Right hindlimb (tissue), 1 donor: ENCODE results near the gene PPIA.

ENCODE experiments used
- DNase-seq: peaks from one replicate; pipeline ENCODE4 v3.0.0-alpha.2; 2018

Gene PPIA

DNA sequence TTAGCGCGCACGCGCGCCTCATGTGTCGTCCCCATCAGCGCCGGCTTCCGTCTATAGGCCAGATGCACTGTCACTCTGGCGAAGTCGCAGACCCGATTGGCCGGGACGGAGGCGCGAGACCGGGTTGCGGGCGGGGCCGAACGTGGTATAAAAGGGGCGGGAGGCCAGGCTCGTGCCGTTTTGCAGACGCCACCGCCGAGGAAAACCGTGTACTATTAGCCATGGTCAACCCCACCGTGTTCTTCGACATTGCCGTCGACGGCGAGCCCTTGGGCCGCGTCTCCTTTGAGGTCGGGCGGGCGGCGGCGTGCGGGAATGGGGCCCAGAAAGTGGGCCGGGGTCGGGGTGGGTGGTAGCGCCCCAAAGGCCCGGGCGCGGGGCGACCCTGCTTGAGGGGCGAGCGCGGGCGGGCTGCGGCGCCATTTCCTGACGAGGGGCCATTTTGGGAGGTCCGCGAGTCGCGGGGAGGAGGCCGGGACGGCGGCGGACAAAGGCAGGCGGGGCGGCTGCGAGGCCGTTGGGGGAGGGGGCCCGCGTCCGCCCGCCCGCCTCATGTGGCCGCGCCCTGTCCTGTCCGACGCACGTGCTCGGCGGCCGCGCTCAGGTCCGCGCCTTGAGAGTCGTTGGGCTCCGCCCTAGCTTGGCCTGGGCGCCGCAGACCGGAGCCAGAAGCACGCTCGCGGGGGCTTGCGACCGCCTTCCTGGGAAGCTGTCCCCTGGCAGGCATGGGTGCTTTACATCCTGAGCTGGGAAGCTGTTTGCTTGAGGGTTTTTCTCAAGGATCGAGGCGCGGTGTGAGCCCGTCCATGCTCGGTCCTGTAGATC lies at the start of gene PPIA:
Gene PPIA (plus strand): TSS at position 178 of the 825 bp plus-strand sequence. CDS start 44 bp downstream, at position 222.
- DNase-seq = peak; percentile 98

DNA sequence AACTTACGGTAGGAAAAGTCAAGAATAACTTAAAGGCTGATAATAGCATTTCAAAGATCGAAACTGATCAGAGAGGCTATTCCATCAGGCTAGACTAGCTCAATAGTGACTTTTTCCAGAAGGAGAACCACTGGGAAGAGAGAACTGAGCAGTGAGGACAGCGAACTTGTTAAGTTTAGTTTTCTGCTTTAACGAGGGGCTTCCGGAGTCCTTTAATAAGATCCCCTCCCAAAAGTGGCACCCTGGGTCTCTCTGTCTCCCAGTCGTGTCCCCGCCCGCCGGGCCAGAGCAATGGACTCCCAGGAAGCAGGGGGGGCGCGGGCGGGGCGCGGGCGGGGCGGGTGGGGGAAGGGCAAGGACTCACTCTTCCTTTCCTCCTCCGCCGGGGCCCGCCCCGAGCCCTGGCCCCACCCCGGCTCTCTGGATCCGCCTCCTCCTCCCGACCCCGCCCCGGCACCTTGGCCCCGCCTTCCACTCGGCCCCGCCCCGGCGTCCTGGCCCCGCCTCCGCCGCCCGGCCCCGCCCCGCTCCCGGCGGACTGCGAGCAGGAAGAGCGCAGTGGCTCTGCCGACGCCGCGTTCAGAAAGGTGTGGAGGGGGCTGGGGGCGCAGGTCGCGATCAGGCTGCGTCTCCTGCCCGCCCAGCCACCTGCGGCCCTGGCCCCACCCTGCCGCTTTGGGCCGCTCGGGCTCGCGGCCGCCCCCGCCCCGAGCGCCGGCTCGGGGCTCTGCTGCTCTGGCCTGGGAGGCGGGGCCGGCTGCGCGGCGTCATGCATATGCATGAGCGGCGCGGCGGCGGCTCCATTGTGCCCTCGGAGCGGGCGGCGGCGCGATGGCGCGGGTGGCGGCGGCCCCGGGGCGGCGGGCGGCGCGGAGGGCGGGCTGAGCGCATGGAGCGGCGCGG lies 48.2 kb upstream of the PPIA start, which contains the start of gene ZMIZ2:
Gene ZMIZ2 (plus strand): TSS at position 803 of the 903 bp plus-strand sequence. CDS start 7,403 bp downstream, outside the sequence.
- DNase-seq = peak; percentile 96

DNA sequence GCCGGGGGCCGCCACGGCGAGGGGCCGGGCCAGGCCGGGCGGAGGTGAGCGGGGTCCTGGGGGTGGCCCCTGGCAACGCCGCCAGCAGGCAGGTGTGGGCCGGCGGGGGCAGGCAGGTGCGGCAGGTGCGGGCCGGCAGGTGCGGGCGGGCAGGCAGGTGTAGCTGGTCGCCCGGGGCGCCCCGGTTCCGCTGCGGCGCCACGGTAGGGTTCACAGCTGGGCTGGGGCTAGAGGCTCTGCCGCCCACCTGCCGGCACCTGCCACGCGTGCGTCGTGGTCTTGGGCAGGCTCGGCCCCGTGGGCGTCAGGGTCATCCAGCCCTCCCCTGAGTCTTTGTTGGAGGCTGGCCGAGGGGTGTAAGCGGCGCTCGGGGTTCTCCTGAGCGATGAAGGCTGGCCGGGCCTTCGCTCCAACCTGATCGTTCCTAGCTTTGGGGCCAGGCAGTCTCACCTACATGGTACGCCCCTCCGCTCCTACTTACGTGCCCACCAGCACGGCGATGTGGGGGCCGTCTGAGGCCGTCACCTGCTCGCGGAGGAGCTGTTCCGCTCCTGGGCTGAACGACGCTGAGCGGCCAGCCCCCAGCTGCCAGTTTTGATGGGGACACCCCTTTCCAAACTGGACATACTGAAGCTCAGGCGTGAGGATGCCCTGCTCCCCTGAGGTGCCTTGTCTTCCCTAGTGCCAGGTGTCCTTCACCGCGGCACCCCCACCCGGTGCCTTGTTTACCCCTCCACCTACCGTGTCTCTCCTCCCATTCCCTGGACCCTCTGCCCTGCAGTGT lies 47.3 kb upstream of the PPIA start:
- DNase-seq = no peak

DNA sequence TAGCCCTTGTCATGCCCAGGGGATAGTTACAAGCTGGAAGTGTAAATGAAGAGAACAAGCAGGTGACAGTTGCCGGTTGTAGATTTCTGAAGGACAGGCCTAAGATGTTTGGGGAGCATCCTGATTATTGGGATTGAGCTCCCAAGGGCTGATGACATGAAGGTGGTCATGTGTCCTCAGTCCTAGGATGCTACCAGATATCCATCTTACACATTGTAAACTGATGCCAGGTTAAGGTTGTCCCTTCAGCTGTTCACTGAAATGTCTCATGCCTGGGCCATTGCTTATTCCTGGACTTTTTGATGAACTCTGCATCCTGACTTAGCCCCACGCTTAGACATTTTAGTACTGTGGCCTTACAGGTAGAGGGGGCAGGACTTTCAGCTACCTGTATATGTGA lies 46.5 kb upstream of the PPIA start:
- DNase-seq = no peak

DNA sequence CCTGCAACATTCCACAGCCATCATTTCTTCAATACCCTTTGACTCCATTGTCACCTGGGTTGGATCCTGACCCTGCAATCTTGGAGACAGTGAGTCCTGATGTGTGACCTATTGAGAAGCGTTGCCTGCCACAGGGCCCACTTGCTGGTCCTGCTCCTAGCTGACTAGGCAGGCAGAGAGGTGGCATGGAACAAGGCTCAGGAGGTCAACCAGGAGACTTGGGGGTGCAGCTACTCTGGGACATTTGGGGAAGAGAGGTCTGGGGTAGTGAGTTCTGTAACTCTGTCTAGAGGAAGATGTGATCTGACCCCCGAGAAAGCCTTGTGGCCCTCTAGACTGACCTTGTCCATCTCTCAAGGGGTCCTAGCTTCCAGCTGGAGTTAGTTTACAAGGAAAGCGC lies 46.1 kb upstream of the PPIA start:
- no peak for DNase-seq

DNA sequence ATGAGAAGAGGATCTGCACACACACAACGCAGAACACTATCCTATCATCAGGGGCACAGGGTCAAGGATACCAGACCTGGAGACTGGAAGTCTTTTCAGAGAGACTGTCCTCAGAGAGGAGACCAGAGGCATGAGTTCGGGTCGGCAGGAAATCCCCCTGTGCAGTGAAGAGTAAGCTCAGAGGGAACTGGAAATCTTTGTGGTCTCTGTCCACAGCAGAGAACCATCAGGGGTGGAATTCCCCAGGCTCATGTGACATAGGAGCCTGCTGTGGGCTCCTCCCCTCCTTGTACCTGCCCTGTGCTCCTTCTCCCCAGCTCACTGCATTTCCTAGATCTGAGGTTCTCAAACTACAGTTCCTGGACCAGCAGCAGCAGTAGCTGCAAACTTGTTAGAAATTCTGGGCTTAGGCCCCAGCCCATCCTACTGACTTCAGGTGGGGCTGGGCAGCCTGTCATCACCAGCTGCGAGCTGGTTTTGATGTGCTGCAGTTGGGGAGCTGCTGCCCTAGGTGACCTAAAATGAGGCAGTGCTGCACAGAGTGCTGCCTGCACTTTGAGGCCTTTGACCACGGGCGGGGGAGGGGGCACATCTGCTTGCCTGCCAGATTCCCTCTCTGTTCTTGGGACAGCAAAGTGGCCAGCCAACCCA lies 45.4 kb upstream of the PPIA start:
- DNase-seq = no peak

DNA sequence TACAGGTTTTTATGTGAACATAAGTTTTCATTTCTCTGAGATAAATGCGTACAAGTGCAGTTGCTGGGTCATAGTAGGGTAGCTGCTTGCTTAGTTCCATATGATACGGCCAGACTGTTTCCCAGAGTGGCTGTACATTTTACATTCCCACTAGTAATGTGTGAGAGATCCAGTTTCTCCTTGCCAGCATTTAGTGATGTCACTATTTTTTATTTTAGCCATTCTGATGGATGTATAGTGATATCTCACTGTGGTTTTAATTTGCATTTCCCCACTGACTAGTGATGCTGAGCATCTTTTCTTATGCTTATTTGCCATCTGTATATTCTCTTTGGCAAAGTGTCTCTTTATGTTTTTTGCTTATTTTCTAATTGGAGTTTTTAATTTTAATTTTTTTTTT lies 43.7 kb upstream of the PPIA start:
- no peak for DNase-seq

DNA sequence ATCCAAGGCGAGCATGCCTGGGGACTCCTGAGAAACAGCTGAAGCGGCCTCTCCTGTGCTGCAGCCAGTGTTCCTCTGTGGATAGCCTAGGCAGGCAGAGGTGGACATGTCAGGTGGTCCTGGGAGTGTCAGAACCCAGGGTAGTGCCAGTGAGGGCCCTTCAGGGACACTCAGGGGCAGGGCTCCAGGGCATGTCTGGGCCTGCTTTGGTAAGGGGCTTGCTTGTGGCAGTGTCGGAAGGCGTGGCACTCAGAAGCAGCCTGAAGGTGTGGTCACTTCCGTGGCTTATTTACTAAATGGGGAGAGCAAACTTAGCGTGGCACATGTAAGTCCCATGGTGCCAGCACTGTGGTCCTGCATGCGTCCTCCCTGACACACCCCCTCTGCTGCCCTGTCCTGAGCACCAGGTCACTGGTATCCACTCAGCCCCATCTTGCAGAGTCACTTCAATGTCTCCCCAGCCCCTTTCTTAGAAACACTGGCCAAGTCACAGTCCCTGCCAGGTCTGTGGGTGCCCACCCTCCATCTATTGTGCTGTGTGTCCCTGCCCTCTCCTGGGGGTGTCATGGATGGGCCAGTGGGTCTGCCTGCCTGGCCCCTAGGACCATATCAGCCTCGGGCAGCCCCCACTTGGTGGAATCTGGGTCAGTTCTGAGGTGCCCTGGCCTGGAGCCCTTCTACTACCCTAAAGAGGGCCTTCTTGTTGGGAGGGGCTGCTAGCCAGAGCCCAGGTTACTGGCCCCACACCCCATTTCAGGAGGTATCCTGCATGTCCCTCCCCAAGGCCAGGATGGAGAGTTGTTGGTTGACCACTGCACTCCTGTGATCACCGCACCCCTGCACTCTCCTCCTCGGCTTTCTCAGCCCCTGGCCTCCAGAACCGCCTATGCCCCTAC lies 41.4 kb upstream of the PPIA start:
- no peak for DNase-seq

DNA sequence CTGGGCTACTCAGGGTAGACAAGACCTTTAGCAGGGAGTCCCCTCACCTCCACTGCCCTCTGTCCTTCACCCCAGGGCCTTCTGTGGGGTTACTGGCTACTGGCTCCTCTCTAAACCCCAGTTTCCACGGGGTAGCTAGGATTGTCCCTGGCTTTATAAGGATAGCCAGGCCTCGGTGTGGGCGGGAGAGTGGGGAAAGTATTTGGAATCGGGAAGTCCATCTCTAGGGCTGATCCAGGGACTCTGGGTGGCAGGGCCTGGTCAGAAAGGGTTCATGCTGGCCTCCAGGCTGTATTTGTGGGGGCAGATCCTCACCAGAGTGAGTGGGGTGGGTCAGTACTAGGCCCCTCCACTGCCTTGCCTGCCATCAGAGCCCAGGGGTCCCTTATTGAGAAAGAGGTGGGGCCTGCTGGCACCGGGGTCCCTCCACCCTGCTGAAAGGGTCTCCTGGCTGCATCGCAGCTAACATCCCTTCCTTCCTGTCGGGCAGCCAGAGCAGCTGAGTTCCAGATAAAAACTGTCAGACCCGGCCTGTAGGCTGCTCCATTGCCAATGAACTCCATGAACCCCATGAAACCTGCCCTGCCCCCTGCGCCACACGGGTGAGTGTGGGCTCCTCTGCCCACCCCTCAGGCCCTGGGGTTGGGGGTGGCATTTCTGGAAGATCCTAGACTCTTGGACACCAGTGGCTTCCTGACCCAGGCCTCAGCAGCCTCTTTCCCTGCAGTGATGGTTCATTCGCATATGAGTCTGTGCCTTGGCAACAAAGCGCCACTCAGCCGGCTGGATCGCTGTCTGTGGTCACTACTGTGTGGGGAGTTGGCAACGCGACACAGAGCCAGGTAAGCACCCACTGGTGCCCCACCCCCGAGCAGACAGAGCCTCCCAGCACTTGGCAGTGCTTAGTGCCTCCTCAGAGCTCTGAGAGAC lies 40.5 kb upstream of the PPIA start:
- no peak for DNase-seq

DNA sequence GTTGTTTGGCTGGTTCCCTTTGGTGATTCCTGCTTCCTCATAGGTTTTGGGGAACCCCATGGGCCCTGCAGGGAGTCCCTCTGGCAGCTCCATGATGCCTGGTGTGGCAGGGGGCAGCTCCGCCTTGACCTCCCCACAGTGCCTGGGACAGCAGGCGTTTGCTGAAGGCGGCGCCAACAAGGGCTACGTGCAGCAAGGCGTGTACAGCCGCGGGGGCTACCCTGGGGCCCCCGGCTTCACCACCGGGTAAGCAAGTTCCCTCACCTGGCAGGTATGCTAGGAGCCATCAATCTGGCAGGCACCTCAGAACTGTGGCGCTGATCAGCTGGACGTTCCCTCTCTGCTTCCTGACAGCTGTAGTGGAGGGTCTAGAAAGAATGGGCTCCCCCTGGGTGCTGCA lies 39.6 kb upstream of the PPIA start:
- DNase-seq = no peak

DNA sequence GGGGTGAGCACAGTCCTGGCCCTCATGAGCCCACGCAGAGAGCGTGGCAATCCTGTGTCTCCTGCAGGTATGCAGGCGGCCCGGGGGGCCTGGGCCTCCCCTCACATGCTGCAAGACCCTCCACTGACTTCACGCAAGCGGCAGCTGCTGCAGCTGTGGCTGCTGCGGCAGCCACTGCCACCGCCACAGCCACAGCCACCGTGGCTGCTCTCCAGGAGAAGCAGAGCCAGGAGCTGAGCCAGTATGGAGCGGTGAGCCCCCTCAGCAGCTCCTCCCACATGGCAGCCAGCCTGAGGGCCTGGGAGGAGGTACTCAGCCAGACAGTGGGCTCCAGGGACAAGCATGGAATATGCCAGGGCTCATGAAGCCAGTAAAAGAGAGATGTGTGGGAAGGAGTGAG lies 39.2 kb upstream of the PPIA start:
- DNase-seq = peak; percentile 92

DNA sequence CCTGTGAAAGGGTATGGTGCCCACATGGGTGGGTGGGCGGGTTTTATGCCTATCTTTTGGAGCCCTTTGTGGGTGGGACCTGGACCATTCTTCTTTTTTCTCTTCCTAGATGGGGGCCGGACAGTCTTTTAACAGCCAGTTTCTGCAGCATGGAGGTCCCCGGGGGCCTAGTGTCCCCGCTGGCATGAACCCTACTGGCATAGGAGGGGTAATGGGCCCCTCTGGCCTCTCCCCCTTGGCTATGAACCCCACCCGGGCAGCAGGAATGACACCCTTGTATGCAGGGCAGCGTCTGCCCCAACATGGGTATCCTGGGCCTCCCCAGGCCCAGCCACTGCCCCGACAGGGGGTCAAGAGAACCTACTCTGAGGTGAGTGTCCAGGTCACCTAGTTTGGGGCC lies 38.7 kb upstream of the PPIA start:
- no peak for DNase-seq

DNA sequence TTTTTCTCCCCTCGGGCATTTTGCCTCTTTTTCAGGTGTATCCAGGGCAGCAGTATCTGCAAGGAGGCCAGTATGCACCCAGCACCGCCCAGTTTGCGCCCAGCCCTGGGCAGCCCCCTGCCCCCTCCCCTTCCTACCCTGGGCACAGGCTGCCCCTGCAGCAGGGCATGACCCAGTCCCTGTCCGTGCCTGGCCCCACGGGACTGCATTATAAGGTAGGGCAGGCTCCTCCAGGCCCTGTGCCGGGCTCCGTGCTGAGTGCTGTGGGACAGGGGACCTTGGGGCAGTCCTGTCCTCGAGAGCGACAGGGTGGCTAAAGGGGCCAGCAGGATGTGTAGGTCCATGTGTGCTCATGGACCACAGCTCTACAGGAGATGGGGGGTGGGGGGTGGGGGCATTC lies 37.2 kb upstream of the PPIA start:
- DNase-seq = no peak

DNA sequence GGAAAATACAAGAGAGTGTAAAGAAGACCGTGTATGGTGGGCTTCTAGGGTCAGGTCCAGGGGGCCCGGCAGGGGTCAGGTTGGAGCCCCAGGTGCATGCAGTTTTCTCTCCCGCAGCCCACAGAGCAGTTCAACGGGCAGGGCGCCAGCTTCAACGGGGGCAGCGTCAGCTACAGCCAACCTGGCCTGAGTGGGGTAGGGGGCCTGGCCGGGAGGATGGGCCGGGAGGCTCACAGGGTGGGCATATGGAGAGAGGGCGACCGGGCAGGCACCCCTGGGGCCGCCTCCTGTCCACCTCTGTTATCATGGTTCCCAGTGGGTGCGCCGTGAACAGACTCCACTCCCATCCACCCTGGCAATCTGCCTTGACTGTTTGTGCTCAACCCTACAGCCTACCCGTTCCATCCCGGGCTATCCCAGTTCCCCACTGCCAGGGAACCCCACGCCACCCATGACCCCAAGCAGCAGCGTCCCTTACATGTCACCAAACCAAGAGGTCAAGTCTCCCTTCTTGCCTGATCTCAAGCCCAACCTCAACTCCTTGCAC lies 36.4 kb upstream of the PPIA start:
- DNase-seq = no peak

DNA sequence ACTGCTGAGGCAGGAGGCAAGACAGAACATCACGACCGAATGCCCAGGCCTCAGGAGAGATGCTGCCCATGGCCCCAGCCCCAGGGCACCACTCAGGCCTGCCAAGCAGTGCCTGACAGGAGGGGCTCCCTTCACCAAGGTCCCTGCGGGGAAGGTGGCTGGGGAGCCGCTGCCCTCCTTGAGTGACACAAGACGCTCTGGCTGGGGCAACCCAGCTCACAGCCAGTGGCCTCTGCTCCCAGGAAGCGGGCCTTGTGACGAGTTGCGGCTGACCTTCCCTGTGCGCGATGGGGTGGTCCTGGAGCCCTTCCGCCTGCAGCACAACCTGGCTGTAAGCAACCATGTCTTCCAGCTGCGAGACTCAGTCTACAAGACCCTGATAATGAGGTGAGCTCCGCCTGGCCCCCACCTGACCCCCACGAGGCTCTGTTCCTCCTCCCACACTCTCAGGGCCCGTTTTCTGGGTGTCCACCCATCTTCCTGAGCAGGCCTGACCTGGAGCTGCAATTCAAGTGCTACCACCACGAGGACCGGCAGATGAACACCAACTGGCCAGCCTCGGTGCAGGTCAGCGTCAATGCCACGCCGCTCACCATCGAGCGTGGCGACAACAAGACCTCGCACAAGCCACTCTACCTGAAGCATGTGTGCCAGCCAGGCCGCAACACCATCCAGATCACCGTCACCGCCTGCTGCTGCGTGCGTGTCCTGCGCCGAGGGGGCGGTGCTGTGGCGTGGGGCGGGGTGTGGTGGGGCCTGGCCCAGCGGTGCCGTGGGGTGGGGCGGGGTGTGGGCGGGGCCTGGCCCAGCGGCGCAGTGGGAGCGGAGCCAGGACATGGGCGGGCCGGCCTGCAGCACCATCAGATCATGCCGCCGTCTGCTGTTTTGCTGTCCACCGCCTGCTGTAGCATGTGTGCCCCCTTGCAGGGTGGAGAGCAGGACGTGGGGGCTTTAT lies 35.0 kb upstream of the PPIA start:
- no peak for DNase-seq

DNA sequence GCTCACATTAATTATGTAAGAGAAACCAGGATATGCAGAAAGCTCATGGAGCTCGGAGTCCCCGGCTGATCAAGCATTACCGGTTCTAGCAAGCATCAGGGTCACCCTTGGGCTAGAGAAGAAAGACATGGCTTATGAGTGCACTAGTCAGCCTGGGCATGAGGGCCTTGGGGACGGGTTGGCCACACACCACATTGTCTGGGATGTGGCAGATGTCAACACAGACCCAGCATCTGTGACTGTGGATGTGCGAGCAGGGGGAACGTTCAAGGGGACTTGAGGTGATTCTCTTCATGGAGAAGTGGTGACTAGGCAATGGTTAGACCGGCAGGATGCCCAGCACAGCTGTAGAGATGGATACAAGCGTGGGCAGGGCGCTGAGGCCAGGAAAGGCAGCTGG lies 34.2 kb upstream of the PPIA start:
- no peak for DNase-seq

DNA sequence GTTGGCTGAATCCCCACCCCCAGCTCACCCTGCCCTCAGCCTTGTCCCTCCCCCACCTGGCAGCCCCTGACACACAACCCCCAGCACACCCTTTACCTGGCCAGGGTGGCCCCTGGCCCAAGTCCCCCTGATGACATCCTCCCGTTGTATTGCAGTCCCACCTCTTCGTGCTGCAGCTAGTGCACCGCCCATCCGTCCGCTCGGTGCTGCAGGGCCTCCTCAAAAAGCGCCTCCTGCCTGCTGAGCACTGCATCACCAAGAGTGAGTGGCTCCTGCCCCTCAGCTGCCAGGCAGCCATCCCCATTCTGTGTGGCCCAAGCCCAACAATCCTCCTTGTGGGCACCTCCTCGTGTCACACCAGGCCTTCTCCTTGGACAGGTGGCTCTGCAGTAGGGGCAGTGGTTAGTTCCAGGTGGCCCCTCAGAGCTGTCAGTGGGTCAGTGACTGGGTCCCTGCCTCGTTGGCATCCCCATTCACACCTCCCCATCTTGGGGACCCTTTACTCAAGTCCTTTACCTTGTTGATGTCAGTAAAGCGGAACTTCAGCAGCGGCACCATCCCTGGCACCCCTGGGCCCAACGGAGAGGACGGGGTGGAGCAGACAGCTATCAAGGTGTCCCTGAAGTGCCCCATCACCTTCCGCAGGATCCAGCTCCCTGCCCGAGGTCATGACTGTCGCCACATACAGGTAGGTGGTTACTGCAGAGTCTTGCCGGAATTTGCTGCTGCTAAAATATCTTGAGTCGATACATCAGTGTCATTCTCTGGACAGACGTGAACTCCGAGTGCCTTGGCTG lies 33.6 kb upstream of the PPIA start:
- DNase-seq = no peak

DNA sequence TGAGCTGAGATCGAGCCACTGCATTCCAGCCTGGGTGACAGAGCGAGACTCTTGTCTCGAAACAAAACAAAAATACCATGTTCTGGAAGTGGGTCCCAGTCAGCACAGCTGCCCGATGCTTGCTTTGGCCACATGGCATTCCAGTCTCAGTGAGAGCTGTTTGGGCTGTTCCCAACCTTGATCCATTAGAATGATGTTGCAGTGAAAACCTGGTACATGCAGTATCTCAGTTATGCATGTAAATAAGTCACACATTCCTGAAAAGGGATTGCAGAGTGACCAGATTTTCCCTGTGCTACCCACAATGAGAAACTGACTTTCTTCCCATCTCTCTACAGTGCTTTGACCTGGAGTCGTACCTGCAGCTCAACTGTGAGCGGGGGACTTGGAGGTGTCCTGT lies 32.4 kb upstream of the PPIA start:
- DNase-seq = no peak
